HCT116 (cell line): ENCODE results near the gene NCMAP.

Experiments used
- CTCF ChIP-seq, 3 experiments: fragments of 200-600 bp in 1 of 3; sonication (generic) in 1 of 3; IDR thresholded peaks in 2 of 3; conservative IDR thresholded peaks in 1 of 3; 2 replicates each; pipeline ENCODE4 v1.5.1; 2012 to 2017; ENCODE audit warnings: low read depth in 2 of 3, low read length in 2 of 3, antibody characterized with exemption in 1 of 3, borderline replicate concordance in 1 of 3, control low read depth in 1 of 3, mild to moderate bottlenecking in 1 of 3, mixed read lengths in 1 of 3, mixed run types in 1 of 3, moderate library complexity in 1 of 3; ENCODE audit not compliant: insufficient read depth in 1 of 3
- POLR2A ChIP-seq: IDR thresholded peaks from 2 replicates; pipeline ENCODE4 v1.7.0; 2011; ENCODE audit warnings: borderline replicate concordance; ENCODE audit not compliant: insufficient read depth, insufficient read length; ENCODE audit errors: extremely low read depth
- REST ChIP-seq: IDR thresholded peaks from 2 replicates; pipeline ENCODE4 v1.6.1; 2012; ENCODE audit warnings: low read depth
- YY1 ChIP-seq: IDR thresholded peaks from 2 replicates; pipeline ENCODE4 v1.6.1; 2011; ENCODE audit warnings: low read length, low read depth, moderate library complexity, mild to moderate bottlenecking; ENCODE audit not compliant: insufficient replicate concordance; ENCODE audit errors: extremely low read depth
- ZBTB33 ChIP-seq: IDR thresholded peaks from 2 replicates; pipeline ENCODE4 v1.6.1; 2011; ENCODE audit warnings: mild to moderate bottlenecking, low read length, moderate library complexity; ENCODE audit not compliant: insufficient replicate concordance; ENCODE audit errors: extremely low read depth
- TF ChIP-seq, protein P1 (sequence below): IDR thresholded peaks from 2 replicates; pipeline ENCODE4 v1.6.1; 2012

GRCh38 chr1:24619376-24619775 is 63.5 kb downstream of the NCMAP start:
- TF ChIP-seq, protein P1, sequence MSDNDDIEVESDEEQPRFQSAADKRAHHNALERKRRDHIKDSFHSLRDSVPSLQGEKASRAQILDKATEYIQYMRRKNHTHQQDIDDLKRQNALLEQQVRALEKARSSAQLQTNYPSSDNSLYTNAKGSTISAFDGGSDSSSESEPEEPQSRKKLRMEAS: no peak
- TF ChIP-seq CTCF (IDR thresholded peaks at IDR 0.05 in 2 of 3, conservative IDR thresholded peaks at IDR 0.05 in 1 of 3; ENCODE audit: borderline replicate concordance in 1 of 3, insufficient read depth in 1 of 3, low read depth in 2 of 3, low read length in 2 of 3) (no peak), YY1 (no peak), POLR2A (no peak), ZBTB33 (no peak), REST (no peak)
